ENCODE data around the gene C12orf50. TPM values are rescaled to one million over a fixed set of nuclear protein-coding genes. Genes with fewer than 3 reads are reported as not detected.

Gene C12orf50
- total RNA-seq, 1 donor from 2014 or later, result not detected

DNA sequence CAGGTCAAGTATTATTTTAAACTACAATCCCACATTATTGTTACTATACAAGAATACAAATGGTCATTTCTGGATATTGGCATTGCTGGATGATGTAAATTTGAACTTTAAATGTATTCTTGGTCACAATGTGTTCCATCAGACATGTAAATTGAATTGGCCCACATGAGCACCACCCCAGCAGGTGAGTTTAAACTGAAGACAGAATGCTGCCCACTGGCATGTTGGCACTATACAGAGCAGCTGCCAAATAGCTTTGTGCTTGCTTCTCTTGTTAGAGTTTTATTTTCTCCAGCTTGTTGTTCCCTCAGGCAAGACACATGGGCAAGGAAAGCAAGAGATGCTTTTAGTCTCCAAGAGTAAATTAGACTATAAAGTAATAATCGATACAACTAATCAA is 98.6 kb downstream of the C12orf50 start:
- H3K4me1 Mint-ChIP-seq (ENCODE audit: low read depth), result no peaks in the 10 kb centered on the region
- intact Hi-C loops (cut with micrococcal nuclease), result no loop called here
- no peak for DNase-seq (ENCODE audit: low spot score)
- H3K4me3 Mint-ChIP-seq, result no peak overlapping the region
- H3K36me3 Mint-ChIP-seq (ENCODE audit: low read depth), result no peaks in the 10 kb centered on the region
- H3K27me3 Mint-ChIP-seq (ENCODE audit: insufficient read depth), result no peaks in the 10 kb centered on the region
- H3K27ac Mint-ChIP-seq, result no peak overlapping the region
- H3K9me3 Mint-ChIP-seq, result no peaks in the 10 kb centered on the region

Other genes with a start within 250 kb of the C12orf50 start
- 15.5 and 17.0 TPM in 2 replicates for gene CEP290, start 112.7 kb upstream of the C12orf50 start, total RNA-seq
- gene TMTC3, start 112.9 kb upstream of the C12orf50 start, total RNA-seq, result 6.9 and 7.1 TPM in 2 replicates